GM19463 (cell line): ENCODE results near the gene LRRC1.

Experiments
- ATAC-seq: cut with Tn5 transposase; IDR thresholded peaks from one replicate; pipeline ENCODE4 v1.9.1; 2021; ENCODE audit warnings: mild to moderate bottlenecking, moderate library complexity; ENCODE audit not compliant: unreplicated experiment

LRRC1 gene

GRCh38 chr6:53813801-53814200, 19.0 kb downstream of the LRRC1 start:
- no peak for ATAC-seq

- no peak for ATAC-seq
These were observed 19.5 kb downstream of the LRRC1 start for GRCh38 chr6:53814353-53814752.

- no peak for ATAC-seq
These were observed 20.7 kb downstream of the LRRC1 start for GRCh38 chr6:53815381-53816119.

GRCh38 chr6:53818858-53819609, 24.2 kb downstream of the LRRC1 start:
- no peak for ATAC-seq

GRCh38 chr6:53822401-53823125, 27.8 kb downstream of the LRRC1 start:
- ATAC-seq, result no peak

- ATAC-seq, result no peak
These were observed 29.9 kb downstream of the LRRC1 start for GRCh38 chr6:53824714-53825113.

- ATAC-seq, result peak; percentile 79
These were observed 30.9 kb downstream of the LRRC1 start for GRCh38 chr6:53825532-53826321.

- ATAC-seq, result no peak
These were observed 32.7 kb downstream of the LRRC1 start for GRCh38 chr6:53827531-53827930.

GRCh38 chr6:53828215-53828614, 33.4 kb downstream of the LRRC1 start:
- no peak for ATAC-seq

GRCh38 chr6:53828966-53829697, 34.3 kb downstream of the LRRC1 start:
- ATAC-seq, result no peak

GRCh38 chr6:53829698-53830221, 35.0 kb downstream of the LRRC1 start:
- ATAC-seq, result no peak

GRCh38 chr6:53830366-53830765, 35.6 kb downstream of the LRRC1 start:
- no peak for ATAC-seq

- no peak for ATAC-seq
These were observed 36.5 kb downstream of the LRRC1 start for GRCh38 chr6:53831081-53831869.

GRCh38 chr6:53831936-53832660, 37.3 kb downstream of the LRRC1 start:
- no peak for ATAC-seq

GRCh38 chr6:53833155-53833554, 38.4 kb downstream of the LRRC1 start:
- no peak for ATAC-seq

- no peak for ATAC-seq
These were observed 39.3 kb downstream of the LRRC1 start for GRCh38 chr6:53834132-53834531.

- no peak for ATAC-seq
These were observed 43.3 kb downstream of the LRRC1 start for GRCh38 chr6:53837865-53838769.

- ATAC-seq, result no peak
These were observed 45.2 kb downstream of the LRRC1 start for GRCh38 chr6:53840027-53840426.
